Panc1 (cell line): Measurements from ENCODE around the gene LRRK1.

ENCODE experiments used
- CTCF ChIP-seq: fragments of 450-650 bp; IDR thresholded peaks from 2 replicates; pipeline ENCODE4 v1.5.1; 2017; ENCODE audit warnings: mild to moderate bottlenecking
- POLR2AphosphoS5 ChIP-seq: IDR thresholded peaks from 2 replicates; pipeline ENCODE4 v1.6.1; 2012; ENCODE audit warnings: mild to moderate bottlenecking, low read depth, low read length, moderate library complexity
- REST ChIP-seq, 2 experiments: IDR thresholded peaks; 2 replicates each; pipeline ENCODE4 v1.6.1; 2011 to 2012; ENCODE audit warnings: low read depth in 2 of 2, control low read depth in 1 of 2, low read length in 1 of 2, mild to moderate bottlenecking in 1 of 2, moderate library complexity in 1 of 2; ENCODE audit not compliant: insufficient read depth in 1 of 2
- TCF7L2 ChIP-seq: IDR thresholded peaks from 2 replicates; pipeline ENCODE4 v1.6.1; 2011; ENCODE audit warnings: mild to moderate bottlenecking, low read depth, low read length, inconsistent platforms

DNA sequence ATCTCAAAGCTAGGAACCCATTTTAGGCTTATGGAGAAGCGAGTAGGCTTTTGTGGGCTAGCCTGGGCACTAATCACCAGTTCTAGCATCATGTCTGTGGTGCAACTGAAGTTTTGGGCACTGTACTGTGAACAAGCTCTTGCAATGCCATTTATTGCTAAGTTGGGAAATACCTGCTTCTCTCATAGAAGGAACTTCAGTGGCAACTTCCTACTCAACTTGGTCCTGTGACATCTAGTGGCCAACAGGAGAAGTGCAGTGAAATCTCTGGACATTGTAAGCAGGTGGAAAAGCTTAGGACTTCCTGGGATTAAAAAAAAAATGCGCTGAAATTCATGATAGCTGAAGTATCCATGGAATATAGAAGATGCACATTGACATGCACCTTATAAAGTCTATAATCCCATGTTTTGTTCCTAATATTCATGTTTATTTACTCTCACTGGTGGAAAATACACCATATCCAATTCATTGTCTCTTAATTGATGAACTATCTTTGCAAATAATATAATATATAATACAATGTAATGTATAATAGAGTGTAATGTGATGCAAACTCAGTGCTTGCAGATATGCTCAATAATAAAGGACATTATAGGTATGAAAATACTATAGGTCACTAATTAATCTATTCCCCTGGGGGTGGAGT lies 46.0 kb upstream of the LRRK1 start:
- TF ChIP-seq CTCF, result peak; percentile 89
- TF ChIP-seq REST (IDR thresholded peaks at IDR 0.05; ENCODE audit: insufficient read depth in 1 of 2, low read depth in 2 of 2, low read length in 1 of 2), result no peak
- no peak for TF ChIP-seq POLR2AphosphoS5
- TF ChIP-seq TCF7L2, result no peak
